ENCODE data around the gene DIAPH3. TPM values are rescaled to one million over a fixed set of nuclear protein-coding genes. Genes with fewer than 3 reads are reported as not detected.

The DIAPH3 gene
- total RNA-seq, 5 donors from 2014 or later (not counting 1 experiment from before 2014, with no cell fraction given), result 0.14 to 0.45 (median 0.30) TPM

DNA sequence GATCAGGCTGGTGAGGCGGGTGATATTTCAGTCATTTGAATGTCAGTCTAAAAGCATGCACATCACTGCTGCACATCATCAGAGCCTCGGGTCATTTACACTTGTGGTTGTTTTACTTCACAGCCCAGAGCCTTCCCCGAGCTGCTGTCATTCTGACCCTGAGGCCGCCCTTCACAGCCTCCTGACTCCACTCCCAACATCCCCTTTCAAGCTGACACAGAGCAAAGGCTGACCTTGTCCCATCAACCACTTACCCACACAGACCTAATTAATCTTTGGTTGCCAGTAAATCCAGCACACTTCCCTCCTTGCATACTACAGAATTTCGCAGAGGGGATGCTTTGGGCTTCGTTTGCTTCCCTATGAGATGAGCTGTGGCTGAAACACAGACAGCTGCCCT is 528.1 kb downstream of the DIAPH3 start:
- no peak overlapping the region for H3K4me3 ChIP-seq (ENCODE audit: control insufficient read depth in 1 of 2, extremely low read depth in 1 of 2, low read length in 1 of 2)
- no peaks in the 10 kb centered on the region for H3K4me1 ChIP-seq (ENCODE audit: control insufficient read depth in 1 of 2, extremely low read depth in 1 of 2, insufficient read depth in 2 of 2, low read length in 2 of 2)
- H3K36me3 Mint-ChIP-seq, result no peaks in the 10 kb centered on the region
- H3K4me1 Mint-ChIP-seq, result no peaks in the 10 kb centered on the region
- ChIA-PET POLR2A (no interaction called here), CTCF (no interaction called here)
- no peaks in the 10 kb centered on the region for H3K9me3 Mint-ChIP-seq
- ATAC-seq (replicated peaks in 1 of 4) (no peak), DNase-seq (no peak)
- no peak overlapping the region for H3K27ac ChIP-seq (ENCODE audit: low read length)
- H3K27me3 ChIP-seq (replicated peaks in 1 of 2; ENCODE audit: control insufficient read depth in 2 of 2, extremely low read depth in 1 of 2, insufficient read depth in 2 of 2, low read length in 1 of 2), result no peaks in the 10 kb centered on the region
- H3K36me3 ChIP-seq (ENCODE audit: control insufficient read depth in 2 of 2, extremely low read depth in 1 of 2, insufficient read depth in 1 of 2, low read length in 1 of 2), result no peaks in the 10 kb centered on the region
- H3K9me3 ChIP-seq, result no peaks in the 10 kb centered on the region
- H3K27me3 Mint-ChIP-seq, result peaks cover 0 to 11% of the 10 kb centered on the region in 2 donors
- H3K4me3 Mint-ChIP-seq, result no peak overlapping the region
- WGBS (ENCODE audit: insufficient coverage), result 83% methylated on average over 5 of the region's 6 CpGs
- no peak overlapping the region for H3K27ac Mint-ChIP-seq

DNA sequence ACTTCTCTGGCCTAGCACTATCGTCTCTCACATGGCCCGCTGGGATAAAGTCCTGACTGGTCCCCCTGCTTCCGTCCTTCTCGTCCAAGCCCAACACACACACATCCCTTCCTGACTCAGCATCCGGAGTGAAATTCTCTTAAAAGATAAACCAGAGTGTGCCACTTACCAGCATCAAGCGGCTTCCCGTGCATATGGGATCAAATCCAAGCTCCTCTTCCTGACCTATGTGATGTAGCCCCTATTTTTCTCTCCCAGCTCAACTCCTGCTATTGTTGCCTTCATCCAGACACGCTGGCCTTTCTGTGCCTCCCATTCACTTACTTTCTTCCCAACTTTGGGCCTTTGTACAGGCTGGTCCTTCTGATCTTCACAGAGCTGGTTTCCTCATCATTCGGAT is 530.4 kb downstream of the DIAPH3 start:
- POLR2A ChIA-PET, result no interaction called here
- Histone ChIP-seq H3K9me3 (no peaks in the 10 kb centered on the region), H3K27ac (ENCODE audit: low read length) (no peak overlapping the region), H3K36me3 (ENCODE audit: control insufficient read depth in 2 of 2, extremely low read depth in 1 of 2, insufficient read depth in 1 of 2, low read length in 1 of 2) (no peaks in the 10 kb centered on the region), H3K27me3 (replicated peaks in 1 of 2; ENCODE audit: control insufficient read depth in 2 of 2, extremely low read depth in 1 of 2, insufficient read depth in 2 of 2, low read length in 1 of 2) (no peaks in the 10 kb centered on the region), H3K4me1 (ENCODE audit: control insufficient read depth in 1 of 2, extremely low read depth in 1 of 2, insufficient read depth in 2 of 2, low read length in 2 of 2) (no peaks in the 10 kb centered on the region), H3K4me3 (ENCODE audit: control insufficient read depth in 1 of 2, extremely low read depth in 1 of 2, low read length in 1 of 2) (no peak overlapping the region)
- CTCF ChIA-PET, result no interaction called here
- 88% methylated on average over 8 of the region's 9 CpGs for WGBS (ENCODE audit: insufficient coverage)
- ATAC-seq (replicated peaks in 1 of 4) (no peak), DNase-seq (no peak)
- Mint-ChIP-seq H3K27ac (no peak overlapping the region), H3K4me3 (no peak overlapping the region), H3K36me3 (no peaks in the 10 kb centered on the region), H3K4me1 (no peaks in the 10 kb centered on the region), H3K27me3 (peaks cover 0 to 8% of the 10 kb centered on the region in 2 donors), H3K9me3 (no peaks in the 10 kb centered on the region)

DNA sequence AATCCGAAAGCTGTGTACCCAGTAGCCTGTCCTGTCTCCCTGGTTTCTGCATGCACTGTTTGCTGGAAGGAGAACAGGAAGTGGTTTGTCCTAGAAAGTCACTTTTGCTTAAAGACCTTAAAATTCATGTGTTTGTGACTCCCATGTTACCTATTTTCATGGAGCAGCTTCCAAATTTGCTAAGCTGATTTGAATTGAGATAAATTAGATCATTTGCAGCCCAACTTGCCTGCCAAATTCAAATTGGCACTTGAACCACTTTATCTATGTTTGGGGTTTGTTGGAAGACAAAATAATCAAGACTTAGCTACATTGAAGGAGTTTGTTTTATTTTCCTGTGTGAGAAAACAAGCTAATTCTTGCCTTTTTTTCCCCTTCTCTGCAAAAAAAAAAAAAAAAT is 532.5 kb downstream of the DIAPH3 start:
- DNase-seq (no peak), ATAC-seq (replicated peaks in 1 of 4) (no peak)
- Mint-ChIP-seq H3K27ac (no peak overlapping the region), H3K36me3 (no peaks in the 10 kb centered on the region), H3K4me3 (no peak overlapping the region), H3K27me3 (peaks cover 0 to under 1% of the 10 kb centered on the region in 2 donors), H3K9me3 (no peaks in the 10 kb centered on the region), H3K4me1 (no peaks in the 10 kb centered on the region)
- Histone ChIP-seq H3K4me3 (ENCODE audit: control insufficient read depth in 1 of 2, extremely low read depth in 1 of 2, low read length in 1 of 2) (no peak overlapping the region), H3K9me3 (no peaks in the 10 kb centered on the region), H3K27me3 (replicated peaks in 1 of 2; ENCODE audit: control insufficient read depth in 2 of 2, extremely low read depth in 1 of 2, insufficient read depth in 2 of 2, low read length in 1 of 2) (no peaks in the 10 kb centered on the region), H3K27ac (ENCODE audit: low read length) (no peak overlapping the region), H3K36me3 (ENCODE audit: control insufficient read depth in 2 of 2, extremely low read depth in 1 of 2, insufficient read depth in 1 of 2, low read length in 1 of 2) (no peaks in the 10 kb centered on the region), H3K4me1 (ENCODE audit: control insufficient read depth in 1 of 2, extremely low read depth in 1 of 2, insufficient read depth in 2 of 2, low read length in 2 of 2) (no peaks in the 10 kb centered on the region)
- WGBS (ENCODE audit: insufficient coverage), result 57% methylated on average over 1 of the region's 1 CpG
- ChIA-PET POLR2A (no interaction called here), CTCF (no interaction called here)

DNA sequence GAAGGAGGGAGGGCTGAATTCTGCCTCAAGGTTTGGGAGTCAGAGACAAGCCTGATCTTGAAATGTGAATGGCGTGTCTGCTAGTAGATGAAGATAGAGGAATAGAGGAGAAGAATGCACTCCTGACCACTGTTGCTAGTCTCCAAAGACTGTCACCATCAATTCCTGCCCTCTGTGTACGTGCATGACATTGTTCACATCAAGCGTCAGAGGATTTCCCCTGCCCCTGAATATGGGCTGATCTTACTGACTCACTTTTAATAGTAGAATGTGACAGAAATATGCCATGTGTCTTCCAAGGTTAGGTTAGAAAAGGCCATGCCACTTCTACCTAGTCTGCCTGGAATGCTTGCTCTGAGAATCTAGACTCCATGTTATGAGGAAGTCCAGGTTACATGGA is 538.6 kb downstream of the DIAPH3 start:
- Histone ChIP-seq H3K4me3 (ENCODE audit: control insufficient read depth in 1 of 2, extremely low read depth in 1 of 2, low read length in 1 of 2) (no peak overlapping the region), H3K9me3 (no peaks in the 10 kb centered on the region), H3K27ac (ENCODE audit: low read length) (no peak overlapping the region), H3K4me1 (ENCODE audit: control insufficient read depth in 1 of 2, extremely low read depth in 1 of 2, insufficient read depth in 2 of 2, low read length in 2 of 2) (no peaks in the 10 kb centered on the region), H3K36me3 (ENCODE audit: control insufficient read depth in 2 of 2, extremely low read depth in 1 of 2, insufficient read depth in 1 of 2, low read length in 1 of 2) (no peaks in the 10 kb centered on the region), H3K27me3 (replicated peaks in 1 of 2; ENCODE audit: control insufficient read depth in 2 of 2, extremely low read depth in 1 of 2, insufficient read depth in 2 of 2, low read length in 1 of 2) (peaks cover 0 to 2% of the 10 kb centered on the region in 2 experiments)
- Mint-ChIP-seq H3K4me3 (no peak overlapping the region), H3K36me3 (no peaks in the 10 kb centered on the region), H3K27ac (no peak overlapping the region), H3K27me3 (peaks cover 5 to 9% of the 10 kb centered on the region in 2 donors), H3K4me1 (no peaks in the 10 kb centered on the region), H3K9me3 (no peaks in the 10 kb centered on the region)
- ATAC-seq (replicated peaks in 1 of 4) (no peak), DNase-seq (no peak)
- POLR2A ChIA-PET, result no interaction called here
- CTCF ChIA-PET, result interaction anchor here in 1 of 2 donors (0.7 kb wide), 2 partner anchors 98 to 233 kb away, joined by 3 to 4 read pairs; no protein-coding TSS in a partner anchor
- WGBS (ENCODE audit: insufficient coverage), result 80% methylated on average over 1 of the region's 3 CpGs

DNA sequence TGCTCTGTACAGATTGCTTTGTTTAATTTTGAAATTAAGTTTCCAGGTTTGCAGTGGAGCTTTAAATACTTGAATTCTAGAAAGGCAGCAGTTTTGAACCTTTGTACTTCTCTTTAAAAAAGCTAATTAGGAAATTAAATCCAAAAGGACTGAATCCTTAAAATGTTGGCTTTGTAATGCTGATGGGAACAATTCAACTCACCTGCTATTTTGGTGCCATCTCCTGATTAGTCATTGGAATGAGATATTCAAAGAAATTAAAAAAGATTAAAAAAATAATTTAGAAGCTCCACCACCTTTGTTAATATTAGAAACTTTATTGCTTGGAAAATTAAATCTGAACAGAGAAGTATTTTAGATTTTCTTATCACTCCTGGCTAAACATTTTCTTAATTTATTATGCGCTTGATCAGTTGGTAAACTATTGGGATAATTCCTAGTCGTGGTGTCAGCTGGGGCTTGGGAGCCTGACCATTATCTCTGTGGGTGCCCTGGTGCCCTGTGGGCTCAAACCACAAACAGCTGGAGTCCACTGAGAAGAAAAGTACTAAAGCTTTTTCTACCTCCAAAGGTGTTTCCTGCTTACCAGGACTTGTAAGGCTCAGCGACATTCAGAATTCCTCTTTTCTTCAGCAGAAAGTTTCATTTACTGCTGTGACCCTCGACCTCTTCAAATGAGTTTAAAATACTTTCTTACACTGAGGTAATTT is 540.4 kb downstream of the DIAPH3 start:
- CTCF ChIA-PET, result no interaction called here
- H3K4me1 Mint-ChIP-seq, result no peaks in the 10 kb centered on the region
- H3K36me3 Mint-ChIP-seq, result no peaks in the 10 kb centered on the region
- H3K27me3 Mint-ChIP-seq, result peaks cover 5 to 9% of the 10 kb centered on the region in 2 donors
- POLR2A ChIA-PET, result interaction anchor here in 1 of 2 donors (0.6 kb wide), 1 partner anchor 1051 kb away, joined by 3 read pairs; no protein-coding TSS in a partner anchor
- H3K9me3 Mint-ChIP-seq, result peaks cover 8 to 15% (median 8%) of the 10 kb centered on the region in 3 donors
- H3K4me1 ChIP-seq (ENCODE audit: control insufficient read depth in 1 of 2, extremely low read depth in 1 of 2, insufficient read depth in 2 of 2, low read length in 2 of 2), result no peaks in the 10 kb centered on the region
- H3K27ac Mint-ChIP-seq, result no peak overlapping the region
- DNase-seq (no peak), ATAC-seq (replicated peaks in 1 of 4) (no peak)
- H3K27ac ChIP-seq (ENCODE audit: low read length), result no peak overlapping the region
- H3K27me3 ChIP-seq (replicated peaks in 1 of 2; ENCODE audit: control insufficient read depth in 2 of 2, extremely low read depth in 1 of 2, insufficient read depth in 2 of 2, low read length in 1 of 2), result peaks cover 0 to 2% of the 10 kb centered on the region in 2 experiments
- no peak overlapping the region for H3K4me3 ChIP-seq (ENCODE audit: control insufficient read depth in 1 of 2, extremely low read depth in 1 of 2, low read length in 1 of 2)
- H3K4me3 Mint-ChIP-seq, result no peak overlapping the region
- no CpG with 5 or more reads among the region's 4 CpGs for WGBS (ENCODE audit: insufficient coverage)
- no peaks in the 10 kb centered on the region for H3K36me3 ChIP-seq (ENCODE audit: control insufficient read depth in 2 of 2, extremely low read depth in 1 of 2, insufficient read depth in 1 of 2, low read length in 1 of 2)
- H3K9me3 ChIP-seq, result peaks cover 1% of the 10 kb centered on the region

DNA sequence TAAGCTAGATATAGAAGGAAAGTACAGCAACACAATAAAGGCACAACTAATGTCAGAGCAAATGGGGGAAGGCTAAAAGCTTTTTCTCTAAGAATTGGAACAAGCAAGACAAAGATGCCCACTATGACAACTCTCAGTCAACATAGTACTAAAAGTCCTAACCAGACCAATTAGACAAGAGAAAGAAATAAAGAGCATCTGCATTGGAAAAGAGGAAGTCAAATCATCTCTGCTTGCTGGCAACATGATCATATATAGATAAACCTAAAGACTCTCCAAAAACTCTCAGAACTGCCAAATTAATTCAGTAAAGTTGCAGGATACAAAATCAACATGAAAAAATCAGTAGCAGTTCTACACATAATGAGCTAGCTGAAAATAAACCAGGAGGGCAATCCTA is 542.0 kb downstream of the DIAPH3 start:
- Histone ChIP-seq H3K9me3 (peaks cover 2% of the 10 kb centered on the region), H3K36me3 (ENCODE audit: control insufficient read depth in 2 of 2, extremely low read depth in 1 of 2, insufficient read depth in 1 of 2, low read length in 1 of 2) (no peaks in the 10 kb centered on the region), H3K27me3 (replicated peaks in 1 of 2; ENCODE audit: control insufficient read depth in 2 of 2, extremely low read depth in 1 of 2, insufficient read depth in 2 of 2, low read length in 1 of 2) (peaks cover 0 to 9% of the 10 kb centered on the region in 2 experiments), H3K27ac (ENCODE audit: low read length) (no peak overlapping the region), H3K4me3 (ENCODE audit: control insufficient read depth in 1 of 2, extremely low read depth in 1 of 2, low read length in 1 of 2) (no peak overlapping the region), H3K4me1 (ENCODE audit: control insufficient read depth in 1 of 2, extremely low read depth in 1 of 2, insufficient read depth in 2 of 2, low read length in 2 of 2) (no peaks in the 10 kb centered on the region)
- Mint-ChIP-seq H3K9me3 (peaks cover 8 to 19% (median 11%) of the 10 kb centered on the region in 3 donors), H3K27me3 (peaks cover 5 to 15% of the 10 kb centered on the region in 2 donors), H3K4me3 (no peak overlapping the region), H3K36me3 (no peaks in the 10 kb centered on the region), H3K27ac (no peak overlapping the region), H3K4me1 (no peaks in the 10 kb centered on the region)
- ChIA-PET CTCF (no interaction called here), POLR2A (interaction anchor here in 1 of 2 donors (0.5 kb wide), 1 partner anchor 457 kb away, joined by 6 read pairs; no protein-coding TSS in a partner anchor)
- DNase-seq (no peak), ATAC-seq (replicated peaks in 1 of 4) (no peak)
